ENCODE data around the gene TLNRD1.

Gene TLNRD1

GRCh38 chr15:80974914-80975313 lies 25.8 kb upstream of the TLNRD1 start:
- intact Hi-C loops (cut with DNase I): loop anchor here (5.0 kb wide), 3 partner anchors 132 to 408 kb away; no protein-coding TSS in a partner anchor
- DNase-seq: no peak

- intact Hi-C loops (cut with DNase I): loop anchor here (1.0 to 5.0 kb wide), 2 partner anchors 130 to 288 kb away; no protein-coding TSS in a partner anchor
- no peak for DNase-seq
Observed at GRCh38 chr15:80976851-80977250, 23.9 kb upstream of the TLNRD1 start.

GRCh38 chr15:80977627-80978036 lies 23.1 kb upstream of the TLNRD1 start:
- DNase-seq: peak in 8 of 10 donors; percentile 26 to 95 (median 72)
- intact Hi-C loops (cut with DNase I): loop anchor here (1.0 to 5.0 kb wide), 2 partner anchors 130 to 288 kb away; no protein-coding TSS in a partner anchor

- no peak for DNase-seq
- intact Hi-C loops (cut with DNase I): loop anchor here (5.0 kb wide), 1 partner anchor 128 kb away; no protein-coding TSS in a partner anchor
Observed at GRCh38 chr15:80978685-80979329, 21.9 kb upstream of the TLNRD1 start.

GRCh38 chr15:80979538-80980200 lies 21.1 kb upstream of the TLNRD1 start:
- DNase-seq: no peak
- intact Hi-C loops (cut with DNase I): loop anchor here (5.0 kb wide), 1 partner anchor 128 kb away; no protein-coding TSS in a partner anchor

GRCh38 chr15:80982205-80982604 lies 18.5 kb upstream of the TLNRD1 start:
- intact Hi-C loops (cut with DNase I): no loop called here
- no peak for DNase-seq

GRCh38 chr15:80982839-80983238 lies 17.9 kb upstream of the TLNRD1 start:
- intact Hi-C loops (cut with DNase I): no loop called here
- no peak for DNase-seq

GRCh38 chr15:80984856-80985255 lies 15.9 kb upstream of the TLNRD1 start:
- intact Hi-C loops (cut with DNase I): no loop called here
- DNase-seq: no peak

- intact Hi-C loops (cut with DNase I): no loop called here
- DNase-seq: no peak
Observed at GRCh38 chr15:80985981-80986380, 14.7 kb upstream of the TLNRD1 start.

- no peak for DNase-seq
- intact Hi-C loops (cut with DNase I): no loop called here
Observed at GRCh38 chr15:80986487-80986886, 14.2 kb upstream of the TLNRD1 start.

GRCh38 chr15:80988148-80988796 lies 12.5 kb upstream of the TLNRD1 start:
- intact Hi-C loops (cut with DNase I): no loop called here
- no peak for DNase-seq

GRCh38 chr15:80989081-80989517 lies 11.6 kb upstream of the TLNRD1 start:
- intact Hi-C loops (cut with DNase I): no loop called here
- no peak for DNase-seq

GRCh38 chr15:80989518-80990478 lies 10.9 kb upstream of the TLNRD1 start, which contains the start of gene MESD:
MESD (minus strand) TSS chr15:80989819; CDS start chr15:80989791, 28 bp downstream.
- DNase-seq: peak; percentile 92 to 99 (median 98)
- intact Hi-C loops (cut with DNase I): no loop called here

GRCh38 chr15:80990955-80991354 lies 9.8 kb upstream of the TLNRD1 start:
- DNase-seq: no peak
- intact Hi-C loops (cut with DNase I): no loop called here

- DNase-seq: peak in 4 of 10 donors; percentile 31 to 89 (median 63)
- intact Hi-C loops (cut with DNase I): no loop called here
Observed at GRCh38 chr15:80991421-80991820, 9.3 kb upstream of the TLNRD1 start.

- DNase-seq: no peak
- intact Hi-C loops (cut with DNase I): no loop called here
Observed at GRCh38 chr15:80992006-80992405, 8.7 kb upstream of the TLNRD1 start.

- no peak for DNase-seq
- intact Hi-C loops (cut with DNase I): no loop called here
Observed at GRCh38 chr15:80992441-80992840, 8.3 kb upstream of the TLNRD1 start.

- intact Hi-C loops (cut with DNase I): loop anchor here (5.0 kb wide), 1 partner anchor 111 kb away; no protein-coding TSS in a partner anchor
Observed at GRCh38 chr15:80996247-80996646, 4.5 kb upstream of the TLNRD1 start.

GRCh38 chr15:80997692-80998091 lies 3.0 kb upstream of the TLNRD1 start:
- DNase-seq: no peak
- intact Hi-C loops (cut with DNase I): loop anchor here (5.0 kb wide), 1 partner anchor 110 kb away; no protein-coding TSS in a partner anchor

More at GRCh38 chr15:80996247-80996646, 4.5 kb upstream of the TLNRD1 start:
- no peak for DNase-seq

- intact Hi-C loops (cut with DNase I): loop anchor here (5.0 kb wide), 1 partner anchor 109 kb away; no protein-coding TSS in a partner anchor
- no peak for DNase-seq
Observed at GRCh38 chr15:80998251-80998650, 2.5 kb upstream of the TLNRD1 start.

Measured in posterior cingulate gyrus (tissue), 11 donors.